Stimulated activated CD4-positive, alpha-beta T cell treated with anti-CD3 and anti-CD28 coated beads, Interleukin-12 subunit alpha, Interleukin-12 subunit beta, amount 100 ng/mL, for 4 hours (primary cell): ENCODE measurements around the gene RNASEH2B.

ENCODE experiments used
- DNase-seq: peaks from one replicate; pipeline ENCODE4 v3.0.0-alpha.2; 2020

The RNASEH2B gene

GRCh38 chr13:51000061-51000460 is 90.5 kb downstream of the RNASEH2B start:
- DNase-seq: no peak

- no peak for DNase-seq
Measured at GRCh38 chr13:51000571-51001260, 91.1 kb downstream of the RNASEH2B start.

GRCh38 chr13:51001335-51001734 is 91.7 kb downstream of the RNASEH2B start:
- DNase-seq: no peak

GRCh38 chr13:51002736-51003135 is 93.1 kb downstream of the RNASEH2B start:
- DNase-seq: no peak

- no peak for DNase-seq
Measured at GRCh38 chr13:51003642-51004041, 94.1 kb downstream of the RNASEH2B start.

- no peak for DNase-seq
Measured at GRCh38 chr13:51004111-51004865, 94.7 kb downstream of the RNASEH2B start.

GRCh38 chr13:51004918-51005460 is 95.4 kb downstream of the RNASEH2B start:
- no peak for DNase-seq

GRCh38 chr13:51005566-51005965 is 96.0 kb downstream of the RNASEH2B start:
- no peak for DNase-seq
